Left ventricle myocardium superior (tissue), 1 donor: Measurements from ENCODE around the gene FOXK1. TPM values are rescaled to one million over a fixed set of nuclear protein-coding genes. Genes with fewer than 3 reads are reported as not detected.
"Not testable (repeated sequence)": the region's sequence is repeated elsewhere in the genome, so short reads cannot be mapped to it uniquely, and the experiment has no call there.

Source experiments
- ATAC-seq: fragments of 200-7000 bp; cut with Tn5 transposase; one replicate; pipeline ENCODE4 v1.9.1; 2020; ENCODE audit warnings: mild to moderate bottlenecking, moderate library complexity
- DNase-seq: peaks from one replicate; pipeline ENCODE4 v3.0.0-alpha.2; 2020
- intact Hi-C: fragments of 100-400 bp; cut with micrococcal nuclease; formaldehyde crosslinking; loops from one replicate; pipeline ENCODE4 v1.11.0; 2022
- total RNA-seq: library from RNA; stranded (reverse); fragmentation: NEBNext Ultra II Directional; extraction: Animal tissue kit (Norgen Biotek cat#: 25700); gene quantifications from one replicate; pipeline ENCODE4 v1.2.1, GENCODE V29; 2021
- donor health status: DM: no; HTN: yes; CAD: no; lungs with severe emphysema.

The FOXK1 gene
- total RNA-seq, 1 donor from 2014 or later: 17.7 TPM

- intact Hi-C loops: no loop called here
- ATAC-seq: no peak
- DNase-seq: no peak
Measured at GRCh38 chr7:4663239-4664018, 18.7 kb upstream of the FOXK1 start.

- no peak for DNase-seq
- ATAC-seq: no peak
- intact Hi-C loops: no loop called here
Measured at GRCh38 chr7:4665661-4666060, 16.4 kb upstream of the FOXK1 start.

- intact Hi-C loops: no loop called here
- DNase-seq (no peak), ATAC-seq (no peak)
Measured at GRCh38 chr7:4667776-4668509, 14.2 kb upstream of the FOXK1 start.

DNA sequence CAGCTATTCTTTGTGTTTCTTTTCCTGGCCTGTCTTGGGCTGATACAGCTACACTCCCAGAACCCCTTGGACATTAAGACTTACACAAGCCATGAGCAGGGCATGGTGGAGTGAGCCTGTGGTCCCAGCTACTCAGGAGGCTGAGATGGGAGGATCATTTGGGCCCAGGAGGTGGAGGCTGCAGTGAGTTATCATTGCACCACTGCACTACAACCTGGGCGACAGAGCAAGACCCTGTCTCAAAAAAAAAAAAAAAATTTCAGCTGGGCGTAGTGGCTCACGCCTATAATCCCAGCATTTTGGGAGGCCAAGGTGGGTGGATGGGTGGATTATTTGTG, 13.6 kb upstream of the FOXK1 start:
- ATAC-seq (no peak), DNase-seq (no peak)
- intact Hi-C loops: no loop called here

DNA sequence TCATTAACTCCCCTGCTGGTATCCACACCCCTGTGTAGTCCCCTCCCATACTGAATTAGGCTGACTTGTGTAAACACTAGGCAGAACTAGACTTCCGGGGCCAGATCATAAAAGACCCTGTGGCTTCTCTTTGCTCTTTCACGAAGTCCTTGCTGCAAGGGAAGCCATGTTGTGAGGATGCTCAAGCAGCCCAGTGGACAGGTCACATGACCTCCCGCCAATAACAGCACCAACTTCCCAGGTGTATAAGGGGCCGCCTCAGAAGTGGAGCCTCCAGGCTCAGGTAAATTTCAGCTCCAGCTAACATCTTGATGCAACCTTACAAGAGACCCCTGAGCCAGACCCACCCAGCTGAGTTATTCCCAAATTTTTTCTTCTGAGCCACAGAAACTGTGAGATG, 11.3 kb upstream of the FOXK1 start:
- no peak for DNase-seq
- ATAC-seq: no peak
- intact Hi-C loops: no loop called here

DNA sequence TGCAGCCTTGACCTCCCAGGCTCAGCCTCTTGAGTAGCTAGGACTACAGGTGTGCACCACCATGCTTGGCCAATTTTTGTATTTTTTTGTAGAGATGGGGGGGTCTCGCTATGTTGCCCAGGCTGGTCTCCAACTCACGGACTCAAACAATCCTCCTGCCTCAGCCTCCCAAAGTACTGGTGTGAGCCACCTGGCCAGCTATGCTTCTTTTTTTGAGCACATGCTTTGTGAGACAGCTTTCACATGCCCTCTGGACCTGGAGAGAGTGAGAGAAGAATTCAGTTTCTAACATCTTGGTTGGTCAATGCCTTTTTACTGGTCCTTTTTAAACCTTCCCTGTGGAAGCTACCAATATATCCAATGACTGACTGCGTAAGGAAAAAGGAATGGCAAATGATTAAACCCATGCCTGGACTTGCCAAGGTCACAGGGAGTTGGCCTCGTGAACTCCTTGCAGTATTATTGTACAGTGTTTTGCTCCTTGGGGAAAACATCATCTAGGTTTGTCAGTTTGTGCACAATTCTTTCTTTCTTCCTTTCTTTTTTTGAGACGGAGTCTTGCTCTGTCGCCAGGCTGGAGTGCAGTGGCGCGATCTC, 6.2 kb upstream of the FOXK1 start:
- ATAC-seq (no peak), DNase-seq (no peak)
- intact Hi-C loops: no loop called here

GRCh38 chr7:4677518-4677917, 4.6 kb upstream of the FOXK1 start:
- intact Hi-C loops, ATAC-seq, DNase-seq: not testable (repeated sequence)

- DNase-seq (no peak), ATAC-seq (no peak)
- intact Hi-C loops: loop anchor here (5.0 kb wide), 2 partner anchors 39 to 71 kb away; no protein-coding TSS in a partner anchor
Measured at GRCh38 chr7:4681218-4681851, 760 bp upstream of the FOXK1 start.

- intact Hi-C loops: loop anchor here (5.0 kb wide), 2 partner anchors 40 to 70 kb away; no protein-coding TSS in a partner anchor
- DNase-seq (peak; percentile 74), ATAC-seq (peak; percentile 47)
Measured at GRCh38 chr7:4682621-4683042, 537 bp downstream of the FOXK1 start.

GRCh38 chr7:4683043-4683883, 1.2 kb downstream of the FOXK1 start:
- DNase-seq (peak; percentile 56), ATAC-seq (peak; percentile 68)
- intact Hi-C loops: loop anchor here (5.0 kb wide), 2 partner anchors 41 to 69 kb away; no protein-coding TSS in a partner anchor

- intact Hi-C loops: loop anchor here (5.0 kb wide), 2 partner anchors 42 to 68 kb away; no protein-coding TSS in a partner anchor
Measured at GRCh38 chr7:4683884-4684565, 1.9 kb downstream of the FOXK1 start.

GRCh38 chr7:4684846-4685245, 2.8 kb downstream of the FOXK1 start:
- no peak for ATAC-seq
- no peak for DNase-seq
- intact Hi-C loops: loop anchor here (5.0 kb wide), 2 partner anchors 43 to 67 kb away; no protein-coding TSS in a partner anchor

More at GRCh38 chr7:4683884-4684565, 1.9 kb downstream of the FOXK1 start:
- DNase-seq (peak; percentile 78), ATAC-seq (peak; percentile 75)

DNA sequence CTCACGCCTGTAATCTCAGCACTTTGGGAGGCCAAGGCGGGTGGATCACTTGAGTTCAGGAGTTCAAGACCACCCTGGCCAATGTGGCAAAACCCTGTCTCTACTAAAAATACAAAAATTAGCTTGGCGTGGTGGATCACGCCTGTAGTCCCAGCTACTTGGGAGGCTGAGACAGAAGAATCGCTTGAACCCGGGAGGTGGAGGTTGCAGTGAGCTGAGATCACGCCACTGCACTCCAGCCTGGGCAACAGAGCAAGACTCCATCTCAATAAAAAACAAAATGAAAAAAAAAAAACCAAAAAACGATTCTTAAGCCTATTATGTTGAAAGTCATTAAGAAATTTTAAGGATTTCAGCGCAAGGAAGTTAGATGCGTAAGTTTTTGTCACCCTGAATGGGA, 3.6 kb downstream of the FOXK1 start:
- intact Hi-C loops, DNase-seq, ATAC-seq: not testable (repeated sequence)

- no peak for DNase-seq
- intact Hi-C loops: no loop called here
- ATAC-seq: no peak
Measured at GRCh38 chr7:4687956-4688355, 5.9 kb downstream of the FOXK1 start.

DNA sequence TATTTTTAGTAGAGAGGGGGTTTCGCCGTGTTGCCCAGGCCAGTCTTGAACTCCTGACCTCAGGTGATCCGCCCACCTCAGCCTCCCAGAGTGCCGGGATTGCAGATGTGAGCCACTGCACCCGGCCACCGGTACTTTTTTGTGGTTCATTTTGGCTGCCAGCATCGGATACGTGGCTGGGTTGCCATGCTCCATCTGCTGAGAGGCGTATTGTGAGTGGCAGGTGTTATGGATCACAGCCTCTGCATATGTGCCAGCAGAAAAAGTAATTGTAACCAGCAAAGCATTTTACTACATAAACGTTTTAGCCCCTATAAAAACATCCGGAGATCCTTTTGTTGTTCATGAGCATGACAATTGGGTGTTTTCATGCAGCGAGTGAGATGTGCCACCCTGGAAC, 7.1 kb downstream of the FOXK1 start:
- no peak for DNase-seq
- intact Hi-C loops: no loop called here
- ATAC-seq: no peak

- intact Hi-C loops: no loop called here
- DNase-seq: no peak
- no peak for ATAC-seq
Measured at GRCh38 chr7:4689668-4690067, 7.6 kb downstream of the FOXK1 start.

DNA sequence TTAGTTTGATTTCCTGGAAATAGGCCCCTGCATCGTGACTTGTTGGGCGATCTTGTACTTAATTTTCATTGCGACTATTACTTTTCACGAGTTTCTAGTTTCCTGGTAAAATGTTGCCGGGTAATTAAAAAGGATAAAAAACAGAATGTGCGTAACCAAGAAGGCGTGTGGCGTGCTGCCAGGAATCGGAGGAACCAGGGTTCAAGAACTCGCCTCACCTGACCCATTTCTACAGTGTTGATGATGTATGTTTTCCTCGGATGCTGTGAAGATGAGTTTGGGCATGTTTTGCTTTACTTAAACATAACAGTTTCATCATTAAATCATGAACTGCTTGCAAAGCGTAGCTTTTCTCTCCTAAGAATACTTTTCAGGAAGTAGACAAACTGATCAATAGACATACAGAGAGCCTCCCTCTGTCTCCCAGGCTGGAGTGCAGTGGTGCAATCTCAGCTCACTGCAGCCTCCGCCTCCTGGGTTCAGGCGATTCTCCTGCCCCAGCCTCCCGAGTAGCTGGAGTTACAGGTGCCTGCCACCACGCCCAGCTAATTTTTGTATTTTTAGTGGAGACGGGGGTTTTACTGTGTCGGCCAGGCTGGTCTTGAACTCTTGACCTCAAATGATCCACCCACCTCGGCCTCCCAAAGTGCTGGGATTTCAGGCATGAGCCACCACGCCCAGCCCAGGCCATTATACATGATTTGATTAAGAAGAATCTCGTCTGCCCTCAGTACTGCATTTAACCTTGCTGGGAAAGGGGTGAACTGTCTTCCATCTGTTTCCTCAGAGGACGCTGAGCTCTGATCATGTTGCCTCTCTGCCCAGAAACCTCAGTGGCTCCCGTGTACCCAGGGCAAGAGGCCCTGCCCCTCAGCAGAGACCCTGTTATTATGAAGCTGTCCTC, 9.1 kb downstream of the FOXK1 start:
- intact Hi-C loops: no loop called here
- ATAC-seq: no peak
- no peak for DNase-seq
